NCI-H82 (cell line): ENCODE measurements around the gene ROMO1.

ENCODE experiments used
- DNase-seq: peaks from one replicate; lab custom pipeline; 2025; lab: John Stamatoyannopoulos, UW

Gene ROMO1

DNA sequence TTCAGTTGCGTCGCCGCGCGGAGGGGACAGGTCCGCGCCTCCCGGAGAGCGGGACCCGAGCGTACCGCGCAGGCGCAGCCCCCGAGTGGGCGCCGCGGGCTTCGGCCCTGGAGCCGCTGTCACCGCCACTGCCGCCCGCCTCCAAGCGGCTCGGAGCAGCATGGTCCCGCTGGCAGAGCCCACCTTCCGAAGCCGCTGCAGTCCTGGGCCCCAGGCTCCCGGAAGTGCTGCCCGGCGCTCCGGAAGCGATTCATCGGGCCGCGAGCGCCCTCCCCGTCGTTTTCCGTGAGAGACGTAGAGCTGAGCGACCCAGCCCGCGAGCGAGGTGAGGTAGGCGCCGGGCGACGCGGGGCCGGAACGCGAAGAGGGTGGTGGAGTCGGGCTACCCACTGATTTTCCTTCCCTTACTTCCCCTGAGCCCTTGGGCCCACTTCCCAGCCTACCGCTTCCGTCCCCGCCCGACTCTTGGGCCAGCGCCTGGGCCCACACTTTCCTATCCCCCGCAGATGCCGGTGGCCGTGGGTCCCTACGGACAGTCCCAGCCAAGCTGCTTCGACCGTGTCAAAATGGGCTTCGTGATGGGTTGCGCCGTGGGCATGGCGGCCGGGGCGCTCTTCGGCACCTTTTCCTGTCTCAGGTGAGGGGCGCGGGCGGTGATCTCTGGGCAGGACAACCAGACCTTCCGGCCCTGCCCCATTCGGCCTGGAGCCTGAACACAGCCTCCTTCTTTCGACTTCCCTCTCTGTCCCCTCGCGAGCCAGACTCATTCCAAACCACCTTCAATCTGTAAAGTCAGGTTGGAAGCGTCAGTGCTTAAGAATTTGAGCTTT lies at the start of gene ROMO1, which contains the start of gene NFS1:
TSS of gene ROMO1 (plus strand) at position 279 of the 830 bp plus-strand sequence. CDS start at position 507, 228 bp downstream.
TSS of gene NFS1 (minus strand) at position 226 of the 830 bp plus-strand sequence. CDS start at position 162, 64 bp downstream.
- peak; percentile 95 for DNase-seq

DNA sequence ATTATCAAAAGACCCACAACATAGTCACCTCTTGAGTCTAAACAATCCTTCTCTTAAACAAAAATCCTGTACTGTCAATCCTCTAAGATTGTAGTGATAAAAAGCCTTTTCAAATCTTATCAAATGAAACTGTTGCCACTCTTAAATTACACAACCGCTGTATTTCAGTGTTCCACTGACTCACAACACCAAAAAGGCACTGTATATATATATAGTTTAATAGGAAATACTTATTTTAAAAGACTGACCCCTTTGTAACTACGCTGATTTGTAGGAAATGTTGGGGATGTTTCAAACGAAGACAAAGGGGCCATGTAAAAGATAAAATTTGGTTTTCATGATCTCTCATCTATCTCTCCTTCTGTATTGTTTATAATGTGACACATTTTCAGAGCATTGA lies 48.6 kb upstream of the ROMO1 start:
- no peak for DNase-seq

DNA sequence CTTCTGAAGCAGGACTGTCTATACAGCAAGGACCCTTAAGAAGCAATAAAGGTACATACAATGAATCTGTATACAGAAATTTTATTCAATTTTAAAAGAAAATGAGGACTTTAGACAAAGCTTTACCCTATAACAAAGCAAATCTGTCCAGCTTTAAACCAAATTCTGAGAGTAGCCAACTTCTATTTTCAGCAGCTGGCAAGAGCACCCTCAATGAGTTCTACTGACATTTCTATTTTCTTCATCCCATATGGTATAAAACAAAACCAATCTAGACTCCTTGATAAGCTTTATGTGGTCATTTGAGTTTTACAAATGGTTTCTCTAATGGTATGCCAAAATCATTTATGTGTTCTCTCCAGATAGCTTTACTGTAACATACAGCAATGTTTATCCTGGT lies 47.2 kb upstream of the ROMO1 start:
- DNase-seq = no peak

DNA sequence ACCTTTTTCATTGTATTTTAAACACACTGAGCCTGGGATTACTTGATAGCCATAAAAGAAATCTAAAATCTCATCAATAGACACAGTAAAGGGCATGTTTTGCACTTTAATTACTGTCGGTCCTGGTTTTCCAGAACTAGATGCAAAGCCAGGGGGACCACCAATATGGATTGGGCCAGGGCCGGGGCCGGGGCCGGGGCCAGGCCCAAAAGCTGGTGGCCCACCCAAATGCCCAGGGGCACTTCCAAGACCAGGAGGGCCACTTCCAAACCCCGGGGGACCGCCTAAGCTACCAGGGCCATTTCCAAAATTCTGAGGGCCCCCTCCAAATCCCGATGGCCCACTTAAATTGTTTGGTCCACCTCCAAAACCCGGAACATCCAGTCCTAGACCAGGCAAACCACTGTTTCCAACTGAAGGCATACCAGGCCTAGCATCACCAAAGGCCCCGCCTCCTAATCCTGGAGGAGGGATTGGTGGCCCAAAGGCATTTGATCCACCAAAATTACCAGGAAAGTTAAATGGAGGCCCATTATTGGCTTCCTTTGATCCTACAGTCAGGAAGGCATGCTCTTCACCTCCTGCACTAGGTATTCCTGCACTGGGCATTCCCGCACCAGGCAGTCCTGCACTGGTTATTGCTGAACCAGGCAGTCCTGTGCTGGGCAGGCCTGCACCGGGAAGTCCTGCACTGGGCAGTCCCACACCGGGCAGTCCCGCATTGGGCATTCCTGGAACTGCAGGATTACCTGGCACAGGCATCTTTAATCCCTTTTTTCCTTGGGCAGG lies 46.4 kb upstream of the ROMO1 start:
- no peak for DNase-seq

DNA sequence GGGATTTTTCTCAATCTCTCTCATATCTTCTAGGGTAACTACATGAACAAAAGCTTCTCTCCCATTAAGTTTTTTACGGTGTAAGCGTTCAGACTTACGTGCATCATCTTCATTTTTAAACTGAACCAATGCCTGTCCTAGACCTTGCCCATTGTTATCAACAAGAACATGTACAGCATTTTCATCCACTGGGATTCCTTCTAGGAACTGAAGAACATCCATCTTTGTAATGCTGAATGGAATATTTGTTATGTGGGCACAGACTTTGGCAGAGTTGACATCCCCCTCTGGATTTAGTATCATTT lies 45.8 kb upstream of the ROMO1 start:
- no peak for DNase-seq

DNA sequence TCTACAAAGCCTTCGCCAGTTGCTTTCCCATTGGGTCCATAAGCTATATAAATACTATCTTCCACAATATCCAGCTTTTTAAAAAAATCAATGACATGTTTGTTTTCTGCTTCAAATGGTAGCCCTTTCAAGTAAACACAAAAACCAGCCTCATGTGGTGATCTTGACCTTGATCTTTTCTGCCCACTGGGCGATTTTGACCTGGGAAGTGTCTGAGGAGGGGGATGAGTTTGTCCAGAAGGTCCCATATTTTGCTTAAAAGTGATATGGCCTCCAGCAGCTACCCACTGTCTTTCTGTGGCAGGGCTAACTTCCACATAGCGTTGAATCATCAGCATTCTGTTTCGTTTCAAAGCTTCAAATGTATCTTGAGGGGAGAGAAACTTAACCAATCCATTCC lies 45.3 kb upstream of the ROMO1 start:
- no peak for DNase-seq

DNA sequence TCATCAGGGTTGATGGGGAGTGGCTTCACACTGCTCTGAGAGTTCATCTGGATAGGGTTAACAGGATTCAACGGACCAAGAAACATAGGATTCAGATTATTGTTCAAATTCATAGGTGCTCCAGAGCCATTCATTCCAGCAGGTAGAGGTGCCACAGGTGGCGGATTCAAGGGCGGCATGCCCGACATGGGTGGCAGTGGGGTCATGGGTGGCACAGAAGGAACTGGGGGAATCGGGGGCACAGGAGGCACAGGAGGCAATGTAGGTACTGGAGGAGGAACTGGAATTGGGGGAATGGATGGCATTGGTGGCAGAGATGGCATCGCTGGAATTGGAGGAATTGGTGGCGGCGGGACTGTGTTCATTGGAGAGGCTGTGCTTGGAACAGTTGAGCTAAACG lies 44.8 kb upstream of the ROMO1 start:
- DNase-seq = no peak

DNA sequence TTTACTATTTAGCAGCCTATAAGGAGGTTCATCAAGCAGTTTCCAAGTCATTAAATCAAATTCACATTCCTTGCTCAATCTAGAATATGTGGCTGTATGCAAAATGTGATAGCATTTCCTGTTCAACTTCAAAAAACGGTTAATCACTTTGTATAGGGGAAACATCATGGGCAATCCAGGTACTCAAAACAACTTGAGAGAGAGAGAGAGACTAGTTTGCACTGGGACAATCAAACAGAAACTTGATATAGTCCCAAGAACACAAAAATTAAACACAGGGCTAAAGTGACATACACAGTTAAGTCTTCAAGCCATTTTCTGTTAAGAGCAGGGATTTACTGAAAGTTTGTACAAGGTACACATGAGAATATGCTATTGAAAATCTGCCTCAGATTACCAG lies 41.9 kb upstream of the ROMO1 start:
- no peak for DNase-seq

DNA sequence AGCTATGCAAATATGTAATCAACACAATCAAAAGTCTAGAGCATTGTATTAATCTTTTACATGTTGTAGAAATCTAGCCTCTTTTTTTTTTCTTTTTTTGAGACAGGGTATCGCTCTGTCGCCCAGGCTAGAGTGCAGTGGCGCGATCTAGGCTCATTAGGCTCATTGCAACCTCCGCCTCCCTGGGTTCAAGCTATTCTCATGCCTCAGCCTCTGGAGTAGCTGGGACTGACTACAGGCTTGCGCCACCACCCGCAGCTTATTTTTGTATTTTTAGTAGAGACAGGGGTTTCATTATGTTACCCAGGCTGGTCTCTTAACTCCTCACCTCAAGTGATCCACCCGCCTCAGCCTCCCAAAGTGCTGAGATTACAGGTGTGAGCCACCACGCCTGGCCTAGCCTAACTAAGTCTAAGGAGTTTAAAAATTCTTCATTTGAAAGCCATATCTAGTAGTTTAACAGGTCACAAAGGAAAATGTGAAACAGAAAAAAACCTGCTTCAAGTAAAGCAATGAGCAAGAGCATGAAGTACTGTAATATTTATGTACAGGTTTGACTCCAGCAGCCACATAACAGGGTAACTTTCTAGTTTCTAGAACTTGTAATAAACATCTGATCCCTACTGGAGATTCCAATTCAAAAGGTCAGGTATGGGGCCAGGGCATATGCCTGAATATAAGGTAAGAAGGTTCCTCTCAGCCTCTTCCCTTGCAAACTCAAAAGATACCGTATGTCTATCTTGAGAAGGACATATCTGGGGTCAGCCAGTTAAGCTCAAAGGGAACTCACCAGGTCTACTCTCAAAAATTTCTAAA lies 38.9 kb upstream of the ROMO1 start:
- no peak for DNase-seq

DNA sequence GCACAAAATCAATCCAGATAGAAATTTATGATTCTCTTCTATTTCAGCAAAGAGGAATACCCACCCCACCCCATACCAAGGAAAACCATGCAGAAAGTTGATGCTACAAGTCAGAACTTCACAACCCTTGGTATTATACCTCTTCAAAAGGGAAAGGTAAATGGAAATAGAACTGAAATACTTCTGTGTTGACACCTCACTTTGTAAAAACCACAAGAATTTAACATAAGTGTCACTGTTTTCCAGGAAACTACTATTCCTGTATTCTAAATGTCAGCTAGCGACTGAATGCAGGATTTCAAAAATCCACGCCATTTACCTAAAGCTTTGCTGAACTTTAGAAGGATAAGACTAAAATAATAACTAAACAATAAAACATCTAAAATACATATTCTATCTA lies 38.2 kb upstream of the ROMO1 start:
- no peak for DNase-seq

DNA sequence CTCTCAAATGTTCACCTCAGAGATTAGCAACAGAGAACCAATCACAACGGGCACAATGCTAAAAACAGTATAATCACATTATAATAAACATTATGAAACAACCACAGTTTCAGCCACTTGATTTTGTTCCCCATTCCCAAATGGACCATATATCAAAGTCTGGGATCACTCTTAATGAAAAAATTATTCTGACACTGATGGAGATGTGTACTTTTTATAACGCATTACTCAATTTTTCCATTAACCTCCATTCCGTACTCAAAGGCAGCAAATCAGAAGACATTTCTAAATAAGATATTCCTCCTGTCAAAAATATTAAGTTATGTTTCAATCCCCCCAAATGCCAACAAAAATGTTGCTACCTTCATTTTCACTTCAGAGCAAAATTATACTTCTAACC lies 37.3 kb upstream of the ROMO1 start:
- no peak for DNase-seq

DNA sequence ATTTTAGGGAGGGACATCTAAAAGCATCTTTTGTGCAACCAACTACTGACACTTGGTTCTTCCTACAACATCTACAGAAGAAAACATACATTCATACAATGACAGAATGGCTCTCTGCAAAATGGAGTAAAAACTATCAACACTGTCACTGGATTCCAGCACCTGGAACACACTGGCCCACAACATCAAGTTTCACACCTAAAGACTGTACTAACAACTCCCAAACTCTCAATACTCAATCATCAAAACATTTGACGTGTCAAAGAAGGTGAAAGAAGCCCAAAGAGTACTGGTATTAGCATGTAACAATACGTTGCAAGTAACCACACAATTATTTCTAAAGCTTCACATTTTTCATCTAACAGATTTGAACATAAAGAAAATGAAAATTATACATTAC lies 36.7 kb upstream of the ROMO1 start:
- no peak for DNase-seq

DNA sequence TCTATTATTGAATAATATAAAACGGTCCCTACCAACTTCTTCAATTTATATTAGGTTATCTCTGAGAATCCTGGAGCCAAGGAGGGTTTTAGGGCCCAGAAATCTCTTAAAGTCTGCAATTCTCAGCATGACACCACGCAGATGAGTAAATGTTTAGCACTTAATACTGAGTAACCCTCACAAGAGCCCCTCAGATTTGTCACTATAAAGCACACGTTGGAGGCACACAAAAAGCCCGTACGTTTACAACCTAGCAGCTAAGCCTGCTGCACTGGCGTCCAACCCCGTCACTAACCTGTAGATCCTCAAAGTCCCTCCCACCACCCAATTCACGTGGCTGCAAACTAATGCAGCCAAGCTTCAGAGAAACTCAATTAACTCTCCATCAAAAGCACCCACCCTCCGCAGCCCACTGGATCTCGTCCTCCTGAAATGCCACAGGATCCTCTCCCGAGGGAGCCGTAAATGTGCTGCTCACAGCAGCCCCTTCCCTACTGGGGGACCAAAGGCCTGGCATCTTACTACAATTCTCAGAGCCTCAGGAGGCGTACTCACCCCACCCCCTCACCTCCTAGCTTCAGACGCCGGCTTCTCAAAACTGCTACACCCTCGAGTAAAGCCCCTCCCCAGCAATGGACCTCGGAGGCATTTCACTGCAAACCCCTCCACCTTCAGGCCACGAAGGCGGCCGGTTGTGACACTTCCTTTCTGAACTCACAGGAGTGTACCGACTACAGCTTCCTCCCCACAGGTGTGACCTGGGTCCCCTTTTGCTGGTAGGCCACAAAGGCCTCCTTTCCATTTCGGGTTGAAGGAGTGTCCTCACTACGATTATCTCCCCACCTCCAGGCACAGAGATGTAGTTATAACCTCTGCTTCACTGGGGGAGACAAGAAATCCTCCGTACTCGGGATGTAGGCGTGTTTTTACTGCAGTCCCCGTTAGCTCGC lies 35.4 kb upstream of the ROMO1 start:
- peak; percentile 85 for DNase-seq

DNA sequence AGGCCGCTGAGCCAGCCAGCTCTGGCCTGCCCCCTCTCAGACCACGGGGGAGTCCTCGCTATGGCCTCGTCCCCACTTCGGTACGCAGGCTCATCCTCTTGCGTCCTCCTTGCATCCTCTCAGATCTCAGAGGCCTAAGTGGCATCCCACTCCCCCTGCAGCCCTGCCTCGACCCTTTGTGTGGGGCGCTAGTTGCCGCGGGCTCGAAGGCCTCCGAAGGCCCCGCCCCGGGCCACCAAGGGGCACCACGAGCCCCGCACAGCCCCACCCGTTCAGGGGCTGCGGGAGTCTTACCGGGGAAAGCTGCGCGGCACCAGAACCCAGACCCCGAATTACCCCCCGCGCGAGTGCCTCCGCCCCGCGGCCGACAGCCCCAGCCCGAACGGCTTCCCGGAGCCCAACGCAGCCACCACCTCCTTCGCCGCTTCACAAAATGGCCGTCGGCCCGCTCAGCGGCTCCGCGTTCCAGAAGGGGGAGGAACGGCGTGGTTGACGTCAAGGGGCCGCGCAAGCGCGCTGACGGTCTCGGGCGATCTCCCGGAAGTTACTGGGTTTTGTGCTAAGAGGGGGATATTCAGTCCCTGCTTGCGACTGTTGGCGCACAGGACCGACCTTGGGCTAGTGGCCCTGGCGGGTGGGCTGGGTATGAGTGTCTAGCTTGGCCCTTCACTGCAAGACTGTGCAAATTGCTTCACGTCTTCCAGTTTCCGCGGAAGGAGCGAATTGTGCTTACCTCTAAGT lies 34.6 kb upstream of the ROMO1 start, which contains the start of the genes CPNE1 and RBM12:
TSS of gene CPNE1 (minus strand) at position 435 of the 741 bp plus-strand sequence. CDS start 31,977 bp downstream, outside the sequence.
TSS of gene RBM12 (minus strand) at position 435 of the 741 bp plus-strand sequence. CDS start 9,578 bp downstream, outside the sequence.
- peak; percentile 97 for DNase-seq

DNA sequence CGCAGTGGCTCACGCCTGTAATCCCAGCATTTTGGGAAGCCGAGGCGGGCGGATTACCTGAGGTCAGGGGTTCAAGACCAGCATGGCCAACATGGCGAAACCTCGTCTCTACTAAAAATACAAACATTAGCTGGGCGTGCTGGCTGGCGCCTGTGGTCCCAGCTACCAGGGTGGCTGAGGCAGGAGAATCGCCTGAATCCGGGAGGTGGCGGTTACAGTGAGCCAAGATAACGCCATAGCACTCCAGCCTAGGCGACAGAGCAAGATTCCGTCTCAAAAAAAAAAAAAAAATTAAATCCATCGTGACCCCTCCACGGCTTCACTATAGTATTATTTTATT lies 33.3 kb upstream of the ROMO1 start:
- no peak for DNase-seq

DNA sequence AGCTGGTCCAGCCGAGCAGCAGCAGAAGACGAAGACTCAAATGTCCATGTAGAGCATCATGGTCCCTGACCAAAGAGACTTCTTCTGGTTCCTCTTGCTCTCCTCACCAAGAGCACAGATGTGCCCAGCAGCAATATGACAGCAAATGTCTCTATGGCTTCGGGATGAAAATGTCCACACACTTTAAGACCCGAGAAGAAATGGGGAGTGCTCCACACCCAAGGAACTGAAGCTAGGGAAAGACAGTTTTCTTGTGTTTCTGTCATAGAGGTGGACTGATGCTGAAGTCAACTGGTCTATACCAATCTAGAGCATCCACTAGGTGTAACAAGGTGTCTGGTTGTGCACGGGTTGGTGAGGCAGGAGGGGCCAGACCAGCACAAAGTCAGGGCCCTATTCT lies 30.0 kb upstream of the ROMO1 start:
- no peak for DNase-seq

DNA sequence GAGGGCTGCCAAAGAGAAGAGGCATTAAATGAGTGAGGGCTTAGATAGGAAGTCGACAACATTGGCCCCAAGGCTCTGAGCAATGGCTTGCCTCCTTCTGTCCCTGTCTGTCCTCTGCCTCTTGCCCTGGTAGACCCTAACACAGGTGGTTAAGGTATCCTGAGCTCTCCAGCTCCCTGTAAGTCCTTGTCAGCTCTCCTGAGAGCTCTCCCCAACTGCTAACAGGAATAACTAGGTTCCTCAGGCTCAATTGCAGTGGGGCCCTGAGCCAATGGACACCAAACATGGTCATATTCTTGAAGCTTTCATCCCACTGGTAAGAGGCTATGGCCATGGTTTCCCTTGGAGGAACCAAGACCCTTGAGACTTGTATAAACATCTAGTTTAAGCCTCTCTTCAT lies 29.5 kb upstream of the ROMO1 start:
- DNase-seq = no peak

DNA sequence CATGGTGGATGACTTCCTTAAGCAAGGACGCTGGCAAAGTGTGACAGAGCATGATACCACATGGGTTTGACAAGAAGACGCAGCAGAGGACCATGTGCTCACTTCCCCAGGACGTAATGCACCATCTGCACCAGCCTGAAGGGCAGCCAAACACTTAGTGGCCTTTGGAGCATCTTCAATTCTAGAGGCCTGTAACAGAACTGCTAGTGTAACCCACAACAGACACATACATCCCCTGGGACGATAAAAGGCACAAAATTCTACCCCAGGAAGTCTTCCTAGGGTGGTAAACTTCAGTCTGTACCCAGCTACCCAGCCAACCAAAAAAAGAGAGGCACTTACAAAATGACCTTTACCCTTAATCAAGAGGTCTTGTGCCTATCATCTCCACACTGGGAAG lies 25.3 kb upstream of the ROMO1 start:
- DNase-seq = no peak

DNA sequence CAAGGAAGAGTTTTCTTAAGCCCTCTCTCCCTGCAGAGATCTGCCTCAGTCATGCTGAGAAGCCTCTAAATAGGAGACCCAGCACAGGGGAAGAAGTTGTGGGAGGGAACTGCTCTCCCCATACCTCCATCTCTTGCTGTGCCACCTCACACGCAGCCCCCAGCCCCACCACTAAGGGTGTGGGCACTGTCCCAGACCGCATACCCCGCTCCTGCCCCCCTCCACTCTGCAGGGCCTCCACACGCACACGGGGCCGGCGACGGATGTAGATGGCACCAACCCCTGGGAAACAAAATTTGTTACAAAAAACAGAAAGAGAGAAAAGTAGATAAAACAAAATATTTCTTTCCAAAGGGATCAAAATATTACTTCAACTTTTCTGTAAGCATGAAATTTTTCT lies 24.3 kb upstream of the ROMO1 start:
- DNase-seq = no peak

DNA sequence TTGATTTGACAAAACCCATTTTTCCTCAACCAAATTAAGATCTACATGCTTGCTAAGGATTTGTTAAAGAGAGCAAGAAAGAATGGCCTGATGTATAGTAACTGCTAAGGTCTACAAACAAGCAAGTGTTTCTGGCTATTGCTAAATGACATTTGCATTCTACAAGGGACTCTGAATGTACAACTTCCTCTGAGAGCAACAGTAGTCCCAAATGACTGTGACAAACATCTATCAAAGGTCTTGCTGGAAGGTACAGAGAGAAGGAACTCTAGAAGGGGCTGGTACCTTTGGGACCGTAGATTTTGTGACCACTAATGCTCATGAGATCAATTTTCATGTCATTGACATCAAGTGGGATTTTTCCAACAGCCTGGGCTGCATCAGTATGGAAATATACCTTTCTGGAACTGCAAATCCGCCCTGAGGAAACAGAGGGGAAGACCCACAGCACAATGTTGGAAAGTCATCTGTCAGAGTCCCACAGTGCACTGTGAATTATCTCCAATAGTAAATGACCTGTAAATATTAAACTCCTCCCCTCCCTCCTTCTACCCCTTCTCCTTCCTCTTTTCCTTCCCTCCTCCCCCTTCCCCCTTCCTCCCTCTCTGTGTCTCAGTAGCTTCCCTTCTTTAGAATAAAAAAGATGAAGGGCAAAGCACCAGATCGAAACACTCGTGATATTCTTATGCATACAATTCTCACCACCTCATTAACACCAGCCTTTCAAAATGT lies 18.6 kb upstream of the ROMO1 start:
- DNase-seq = no peak
